Cardiac fibroblast (primary cell): ENCODE measurements around the gene HOXD11.

Experiments used
- DNase-seq, 2 donors: peaks; one replicate each; pipeline versions ENCODE4 v3.0.0 to v3.0.0-alpha.2; 2010; ENCODE audit warnings: low read depth in 2 of 2
- H3K4me3 ChIP-seq, 2 donors: replicated peaks in 1 of 2; 1 replicate in 1 of 2; 2 replicates in 1 of 2; pipeline ENCODE4 v1.5.1; 2011; ENCODE audit warnings: low read depth in 2 of 2, low read length in 2 of 2, mild to moderate bottlenecking in 2 of 2, moderate library complexity in 1 of 2
- CTCF ChIP-seq: IDR thresholded peaks from one replicate; pipeline ENCODE4 v1.5.1; 2011; ENCODE audit warnings: low read depth, mild to moderate bottlenecking, low read length, inconsistent platforms

The HOXD11 gene

GRCh38 chr2:176158855-176159662 lies 52.0 kb downstream of the HOXD11 start:
- no peak for TF ChIP-seq CTCF
- no peak for DNase-seq
- no peak overlapping the region for H3K4me3 ChIP-seq
